GM03348 (cell line): ENCODE results near the gene KRTAP10-9.
"Not testable (repeated sequence)": the region's sequence is repeated elsewhere in the genome, so short reads cannot be mapped to it uniquely, and the experiment has no call there.

Experiments used
- DNase-seq: peaks from one replicate; pipeline ENCODE4 v3.0.0; 2012; ENCODE audit warnings: low spot score

The KRTAP10-9 gene

DNA sequence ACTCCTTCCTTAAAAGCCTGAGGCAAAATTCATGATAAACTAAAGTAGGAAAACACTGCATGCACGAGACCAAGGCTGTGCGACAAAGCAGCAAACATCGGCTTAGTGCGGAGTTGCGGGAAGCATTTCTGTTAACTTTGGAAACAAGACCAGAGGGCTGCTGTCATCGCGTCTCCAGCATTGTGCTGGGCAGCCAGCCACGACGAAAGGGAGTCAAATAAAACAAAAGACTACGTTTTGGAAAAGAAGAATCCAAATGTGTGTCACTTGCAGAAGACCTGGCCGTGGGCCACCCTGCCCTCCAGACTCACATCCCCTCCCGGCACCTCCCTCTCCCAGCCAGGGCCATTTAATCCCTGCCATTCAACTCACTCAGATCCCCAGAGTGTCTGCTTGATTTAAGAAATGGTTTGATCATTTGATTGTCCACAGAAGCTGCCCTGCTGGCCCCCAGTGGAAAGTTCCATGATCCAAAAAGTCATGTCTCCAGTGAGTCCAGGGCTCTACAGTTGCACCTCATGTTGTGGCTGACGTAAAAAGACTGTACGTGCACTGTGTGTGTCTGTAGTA lies 16.9 kb downstream of the KRTAP10-9 start:
- no peak for DNase-seq

DNA sequence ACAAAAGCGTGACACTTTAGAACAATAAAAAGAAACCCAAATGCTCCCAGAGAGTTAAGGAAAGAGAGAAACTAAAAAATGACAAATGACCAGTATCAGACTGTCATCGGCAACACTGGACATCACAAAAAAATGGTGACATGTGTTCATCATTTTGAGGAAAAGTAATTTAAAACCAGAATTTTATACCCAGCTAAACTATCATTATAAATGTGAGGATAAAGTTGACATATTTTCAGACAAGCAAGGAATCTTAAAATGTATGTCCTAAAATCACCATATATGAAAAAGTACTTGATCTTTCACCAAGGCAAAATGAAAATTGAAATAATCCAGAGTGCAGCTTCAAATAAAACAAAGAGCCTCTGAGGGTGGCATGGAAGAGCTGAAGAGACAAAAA lies 18.0 kb downstream of the KRTAP10-9 start:
- no peak for DNase-seq

DNA sequence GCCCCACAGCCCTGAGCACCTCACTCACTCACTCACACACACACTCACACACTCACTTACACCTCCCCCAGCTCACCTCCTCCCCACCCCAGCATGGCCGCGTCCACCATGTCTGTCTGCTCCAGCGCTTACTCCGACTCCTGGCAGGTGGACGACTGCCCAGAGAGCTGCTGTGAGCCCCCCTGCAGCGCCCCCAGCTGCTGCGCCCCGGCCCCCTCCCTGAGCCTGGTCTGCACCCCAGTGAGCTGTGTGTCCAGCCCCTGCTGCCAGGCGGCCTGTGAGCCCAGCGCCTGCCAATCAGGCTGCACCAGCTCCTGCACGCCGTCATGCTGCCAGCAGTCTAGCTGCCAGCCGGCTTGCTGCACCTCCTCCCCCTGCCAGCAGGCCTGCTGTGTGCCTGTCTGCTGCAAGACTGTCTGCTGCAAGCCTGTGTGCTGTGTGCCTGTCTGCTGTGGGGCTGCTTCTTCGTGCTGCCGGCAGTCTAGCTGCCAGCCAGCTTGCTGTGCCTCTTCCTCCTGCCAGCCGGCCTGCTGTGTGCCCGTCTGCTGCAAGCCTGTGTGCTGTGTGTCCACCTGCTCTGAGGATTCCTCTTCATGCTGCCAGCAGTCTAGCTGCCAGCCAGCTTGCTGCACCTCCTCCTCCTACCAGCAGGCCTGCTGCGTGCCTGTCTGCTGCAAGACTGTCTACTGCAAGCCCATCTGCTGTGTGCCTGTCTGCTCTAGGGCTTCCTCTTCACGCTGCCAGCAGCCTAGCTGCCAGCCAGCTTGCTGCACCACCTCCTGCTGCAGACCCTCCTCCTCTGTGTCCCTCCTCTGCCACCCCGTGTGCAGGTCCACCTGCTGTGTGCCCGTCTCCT lies 19.7 kb downstream of the KRTAP10-9 start, which contains the start of gene KRTAP10-11:
Gene KRTAP10-11, plus strand, starts transcription at position 49 of the 856 bp plus-strand sequence. Its CDS starts 45 bp downstream, at position 94.
- DNase-seq, result not testable (repeated sequence)

DNA sequence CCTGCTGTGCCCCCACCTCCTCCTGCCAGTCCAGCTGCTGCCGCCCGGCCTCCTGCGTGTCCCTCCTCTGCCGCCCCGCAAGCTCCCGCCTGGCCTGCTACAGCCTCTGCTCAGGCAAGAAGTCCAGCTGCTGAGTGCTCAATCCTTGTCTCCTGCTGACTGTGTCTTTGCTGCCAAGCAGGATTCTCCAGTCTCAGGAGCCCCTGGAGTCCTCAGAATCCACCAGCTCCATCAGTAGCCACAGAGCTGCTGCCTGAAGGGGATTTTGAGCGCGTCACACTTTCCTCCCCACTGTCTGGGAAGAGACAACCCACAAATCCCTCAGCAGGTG lies 20.3 kb downstream of the KRTAP10-9 start:
- DNase-seq, result no peak

DNA sequence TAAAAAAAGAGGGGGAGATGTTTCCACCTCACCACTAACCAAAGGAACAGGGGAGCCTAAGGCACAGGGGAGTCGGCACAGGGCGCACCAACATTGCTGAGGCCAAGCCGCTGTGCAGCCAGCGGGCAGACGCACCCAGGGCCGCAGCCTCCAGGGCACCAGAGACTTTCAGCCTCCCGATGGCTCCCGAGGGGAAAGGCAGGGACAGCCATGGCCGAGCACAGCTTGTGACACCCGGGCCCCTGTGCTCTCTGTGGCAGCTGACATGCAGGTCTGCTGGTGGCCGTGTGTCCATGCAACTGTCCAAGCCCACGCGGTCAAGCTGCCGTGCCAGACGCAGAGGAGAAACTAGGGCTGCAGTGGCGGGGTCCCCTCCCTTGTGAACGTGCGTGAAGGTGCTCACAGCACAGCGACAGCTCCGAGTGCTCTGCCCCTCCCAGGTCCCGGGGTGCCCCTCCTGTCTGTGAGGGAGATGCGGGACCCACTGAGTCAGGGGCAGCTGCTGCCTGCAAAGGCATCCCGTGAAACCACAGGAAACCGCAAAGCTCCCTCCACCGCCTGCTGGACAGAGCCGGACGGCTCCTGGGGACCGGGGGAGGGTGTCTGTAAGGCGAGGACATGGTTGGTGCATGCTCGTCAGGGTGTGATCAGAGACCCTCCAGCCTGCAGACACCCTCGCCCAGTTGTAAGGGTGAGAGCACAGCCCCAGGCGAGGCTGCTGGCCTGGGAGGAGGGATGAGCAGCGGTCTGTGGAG lies 21.8 kb downstream of the KRTAP10-9 start:
- DNase-seq, result no peak

DNA sequence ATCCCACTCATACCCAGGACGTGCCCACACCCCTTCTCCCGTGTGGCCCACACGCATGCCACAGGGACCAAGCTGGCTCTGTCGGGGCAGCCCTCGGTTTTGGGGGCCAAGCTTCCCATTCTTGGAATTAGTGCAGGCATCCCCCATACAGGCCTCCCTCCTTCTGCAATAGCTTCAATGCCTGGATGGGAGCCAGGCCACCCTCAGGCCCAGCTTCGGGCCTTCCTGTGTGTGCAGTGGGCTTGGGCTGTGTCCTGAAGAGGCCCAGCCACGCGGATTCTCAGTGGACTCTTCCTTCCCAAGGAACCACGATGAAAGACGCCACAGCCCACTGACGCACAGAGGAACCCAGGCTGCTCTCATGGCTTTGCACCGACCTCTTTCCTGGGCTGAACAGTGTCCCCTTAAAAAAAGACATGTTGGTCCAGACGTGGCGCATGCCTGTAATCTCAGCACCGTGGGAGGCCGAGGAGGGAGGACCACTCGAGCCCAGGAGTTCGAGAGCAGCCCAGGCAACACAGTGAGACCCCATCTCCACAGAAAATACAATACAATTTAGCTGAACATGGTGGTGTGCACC lies 22.7 kb downstream of the KRTAP10-9 start:
- DNase-seq, result no peak

DNA sequence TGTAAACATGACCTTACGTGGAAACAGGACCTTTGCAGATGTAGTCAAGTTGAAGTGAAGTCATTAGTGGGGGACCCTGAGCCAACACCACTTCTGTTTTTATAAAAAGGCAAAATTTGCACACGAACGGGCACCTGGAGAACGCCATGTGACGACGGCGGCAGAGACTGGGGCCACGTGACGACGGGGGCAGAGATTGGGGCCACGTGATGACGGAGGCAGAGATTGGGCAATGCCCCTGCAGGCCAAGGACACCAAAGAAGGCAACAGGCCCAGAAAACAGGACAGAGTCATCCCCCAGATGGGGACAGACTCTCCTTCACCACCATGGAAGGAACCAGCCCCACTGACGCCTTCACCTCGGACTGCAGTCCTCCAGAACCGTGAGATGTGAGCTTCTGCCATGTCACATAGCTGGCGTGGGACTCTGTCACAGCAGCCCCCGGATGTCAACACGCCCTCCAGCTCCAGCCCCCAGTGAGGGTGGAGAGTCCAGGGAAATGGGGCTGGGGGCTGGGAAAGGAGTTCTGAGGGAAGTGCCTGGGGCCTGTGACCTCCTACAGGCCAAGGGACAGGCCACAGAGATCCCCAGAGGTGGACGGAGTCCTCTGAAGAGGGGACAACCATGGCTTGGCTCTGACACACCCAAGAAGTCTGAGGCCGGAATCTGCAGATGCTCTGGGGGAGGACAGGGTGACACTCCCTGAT lies 23.5 kb downstream of the KRTAP10-9 start:
- DNase-seq, result no peak

DNA sequence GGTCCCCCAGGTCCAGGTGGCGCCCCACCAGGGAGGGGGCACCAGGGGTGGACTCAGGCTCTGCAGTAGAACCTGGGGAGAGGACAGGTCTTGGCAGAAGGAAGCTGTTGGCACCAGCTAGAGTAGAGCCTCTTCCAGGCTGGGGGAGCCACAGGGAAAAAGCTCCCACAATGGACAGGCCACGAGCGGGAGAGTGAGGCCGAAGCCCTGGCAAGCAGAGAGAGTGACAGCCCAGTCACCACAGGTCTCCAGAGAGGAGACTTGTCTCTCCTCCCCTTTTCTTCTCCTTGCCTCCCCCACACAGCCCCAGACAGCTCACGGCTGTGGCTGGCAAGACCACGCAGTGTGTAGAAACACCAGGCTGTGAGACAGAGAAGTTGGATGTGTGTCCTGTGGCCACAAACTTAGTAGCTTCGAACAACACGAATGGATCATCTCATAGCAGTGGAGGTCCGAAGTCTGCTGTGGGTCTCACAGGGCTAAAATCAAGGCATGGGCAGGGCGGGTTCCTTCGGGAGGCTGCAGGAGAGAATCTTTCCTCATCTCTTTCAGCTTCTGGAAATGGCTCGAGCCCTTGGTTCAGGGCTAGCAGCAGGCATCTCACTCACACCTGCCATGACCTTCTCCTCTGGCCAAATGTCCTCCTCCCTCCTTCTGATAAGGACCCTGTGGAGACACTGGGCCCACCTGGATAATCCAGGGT lies 24.2 kb downstream of the KRTAP10-9 start:
- no peak for DNase-seq

DNA sequence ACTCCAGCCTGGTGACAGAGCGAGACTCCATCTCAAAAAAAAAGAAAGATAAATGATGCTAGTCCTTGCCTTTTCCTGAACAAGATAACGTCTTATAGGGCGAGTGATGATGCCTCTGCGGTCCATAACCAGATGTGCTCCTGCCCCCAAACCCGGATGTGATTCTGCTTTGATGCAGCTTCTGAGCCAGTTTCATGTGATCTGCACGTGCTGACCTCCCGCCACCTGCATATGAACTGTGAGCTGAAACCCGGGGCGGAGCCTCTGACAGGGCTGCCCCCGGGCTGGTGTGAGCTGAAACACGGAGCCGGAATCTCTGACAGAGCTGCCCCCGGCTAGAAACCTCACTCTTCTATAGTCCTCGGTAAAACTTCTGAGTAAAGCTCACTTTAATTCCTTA lies 26.2 kb downstream of the KRTAP10-9 start:
- no peak for DNase-seq

DNA sequence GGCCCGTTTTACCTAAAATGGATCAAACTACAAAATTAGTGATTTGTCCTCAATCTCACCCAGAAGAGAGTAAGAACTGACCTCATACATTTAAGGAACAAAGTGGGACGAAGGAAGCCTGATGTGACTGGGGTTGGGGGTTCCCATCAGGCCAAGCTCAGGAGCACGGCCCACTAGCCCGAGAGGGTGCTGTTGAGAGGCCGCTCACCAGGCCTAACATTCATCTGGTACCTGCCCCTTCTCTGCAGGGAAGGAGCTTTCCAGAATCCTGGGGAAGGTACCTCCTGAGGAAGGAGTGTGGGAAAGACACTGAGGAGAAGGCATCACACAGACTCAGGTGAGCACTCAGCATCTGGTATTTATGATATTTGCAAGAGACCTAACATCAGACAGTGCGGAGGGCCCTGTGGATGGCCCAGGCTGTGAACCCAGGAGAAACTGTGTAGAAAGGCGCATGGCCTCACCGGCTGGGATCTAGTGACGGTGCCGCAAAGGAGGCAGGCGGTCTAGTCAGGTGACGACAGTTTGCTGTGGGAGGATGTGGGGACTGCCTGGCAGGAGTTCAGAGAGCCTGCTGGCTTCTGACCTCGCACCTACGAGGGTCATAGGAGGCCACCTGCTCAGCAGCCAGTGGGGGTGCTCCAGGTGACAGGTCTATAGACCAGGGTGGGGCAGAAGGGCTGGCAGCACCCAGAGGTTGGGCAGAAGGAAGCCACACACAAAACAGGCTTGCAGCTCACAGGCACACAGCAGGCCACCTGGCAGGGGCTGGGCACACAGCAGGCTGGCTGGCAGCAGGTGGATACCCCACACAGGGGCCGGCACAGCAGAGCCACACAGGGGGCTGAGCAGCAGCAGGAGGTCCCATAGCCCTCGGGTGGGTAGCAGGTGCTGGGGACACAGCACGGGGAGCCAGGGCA lies 27.0 kb downstream of the KRTAP10-9 start:
- no peak for DNase-seq

DNA sequence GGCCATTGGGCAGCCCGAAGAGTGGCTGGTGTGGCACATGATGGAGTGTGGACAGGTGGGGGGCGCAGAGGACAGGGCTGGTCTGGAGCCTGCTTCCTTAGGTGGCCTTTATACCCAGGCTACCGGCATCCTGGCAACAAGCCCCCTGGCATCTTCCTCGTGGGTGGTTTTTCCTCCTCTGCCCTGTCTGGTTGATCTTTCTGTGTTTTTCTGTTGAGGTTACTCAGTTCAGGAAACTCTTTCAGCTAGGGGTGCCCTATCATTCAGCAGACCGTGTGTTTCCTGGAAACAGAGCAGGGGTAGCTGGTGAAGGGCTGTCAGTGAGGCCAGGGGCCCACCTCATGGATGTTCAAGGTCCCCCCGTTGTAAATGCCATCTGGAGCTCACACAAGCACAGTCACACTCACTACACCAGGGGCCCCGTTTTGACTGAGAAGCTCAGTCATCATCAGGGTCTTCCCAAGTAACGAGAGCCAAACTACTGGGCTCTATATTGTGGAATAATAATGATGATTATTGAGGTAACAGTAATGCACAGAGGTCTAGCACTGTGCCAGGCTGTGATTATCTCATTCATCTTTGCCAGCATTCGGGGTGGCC lies 27.8 kb downstream of the KRTAP10-9 start, which contains the start of gene KRTAP12-4:
Gene KRTAP12-4, minus strand, starts transcription at position 84 of the 600 bp plus-strand sequence. Its CDS starts 45 bp downstream, at position 39.
- no peak for DNase-seq

DNA sequence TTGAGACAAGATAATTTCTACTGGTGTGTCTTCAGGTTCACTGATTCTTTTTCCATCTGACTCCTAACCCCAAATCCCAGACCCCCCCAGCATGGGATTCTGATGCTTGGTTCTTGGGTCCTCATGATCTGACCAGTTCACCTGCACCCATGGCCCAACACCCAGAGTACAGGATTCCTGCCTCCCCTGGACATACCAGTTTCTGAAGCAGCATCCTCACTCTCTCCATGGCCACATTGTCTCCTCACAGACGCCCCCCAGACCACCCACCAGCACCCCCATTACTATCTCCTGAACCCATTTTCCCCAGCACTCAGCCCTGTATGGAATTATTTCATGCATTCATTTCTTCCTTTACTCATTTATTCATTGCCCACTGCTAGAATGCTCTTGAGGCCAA lies 30.0 kb downstream of the KRTAP10-9 start:
- DNase-seq, result no peak

DNA sequence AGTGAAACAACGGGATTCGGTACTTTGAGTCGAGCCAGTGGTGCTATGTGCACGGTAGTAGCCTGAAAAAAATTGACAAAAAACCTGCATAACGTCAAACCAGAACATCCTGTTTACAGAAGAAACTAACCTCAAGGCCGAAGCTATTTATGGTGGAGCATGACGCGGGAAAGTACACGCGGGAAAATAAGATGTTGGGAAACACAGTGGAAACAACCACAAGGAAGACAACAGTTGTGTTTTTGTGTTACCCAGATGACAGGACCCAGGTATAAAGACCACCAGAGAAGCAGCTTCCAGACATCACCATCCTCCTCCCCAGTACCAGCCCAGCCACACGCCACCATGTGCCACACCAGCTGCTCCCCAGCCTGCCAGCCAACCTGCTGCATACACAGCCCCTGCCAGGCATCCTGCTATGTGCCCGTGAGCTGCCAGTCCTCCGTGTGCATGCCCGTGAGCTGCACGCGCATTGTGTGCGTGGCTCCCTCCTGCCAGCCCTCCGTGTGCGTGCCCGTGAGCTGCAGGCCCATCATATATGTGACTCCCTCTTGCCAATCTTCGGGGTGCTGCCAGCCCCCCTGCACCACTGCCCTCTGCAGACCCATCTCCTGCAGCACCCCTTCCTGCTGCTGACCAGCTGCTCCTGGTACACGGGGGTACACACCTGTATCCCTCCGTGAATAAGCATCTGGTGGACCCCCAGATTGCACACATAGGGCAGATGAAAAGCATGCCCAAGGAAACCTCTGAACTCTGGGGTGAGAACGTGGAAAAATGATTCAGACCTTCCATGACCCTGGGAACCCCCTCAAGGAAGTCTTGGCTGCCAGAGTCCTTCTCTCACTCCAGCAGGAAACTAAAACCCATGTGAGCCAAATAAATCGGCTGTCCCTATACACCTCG lies 31.0 kb downstream of the KRTAP10-9 start, which contains the start of gene KRTAP12-3:
Gene KRTAP12-3, plus strand, starts transcription at position 298 of the 906 bp plus-strand sequence. Its CDS starts 48 bp downstream, at position 346.
- DNase-seq, result no peak

DNA sequence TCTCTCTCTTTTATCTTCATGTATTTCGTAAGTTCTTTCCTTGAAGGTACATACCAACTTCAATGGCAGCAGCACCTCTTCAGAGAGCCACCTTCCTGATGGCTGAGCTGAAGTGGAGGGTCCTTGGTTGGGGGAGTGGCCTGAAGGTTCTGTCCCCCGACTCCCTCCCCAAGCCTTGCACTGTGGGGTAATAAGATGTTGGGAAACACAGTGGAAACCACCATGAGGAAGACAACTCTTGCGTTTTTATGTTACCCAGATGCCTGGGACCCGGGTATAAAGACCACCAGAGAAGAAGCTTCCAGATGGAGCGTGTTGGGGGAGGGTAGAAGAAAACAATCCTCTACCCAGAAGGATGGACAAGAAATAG lies 31.6 kb downstream of the KRTAP10-9 start:
- DNase-seq, result no peak

DNA sequence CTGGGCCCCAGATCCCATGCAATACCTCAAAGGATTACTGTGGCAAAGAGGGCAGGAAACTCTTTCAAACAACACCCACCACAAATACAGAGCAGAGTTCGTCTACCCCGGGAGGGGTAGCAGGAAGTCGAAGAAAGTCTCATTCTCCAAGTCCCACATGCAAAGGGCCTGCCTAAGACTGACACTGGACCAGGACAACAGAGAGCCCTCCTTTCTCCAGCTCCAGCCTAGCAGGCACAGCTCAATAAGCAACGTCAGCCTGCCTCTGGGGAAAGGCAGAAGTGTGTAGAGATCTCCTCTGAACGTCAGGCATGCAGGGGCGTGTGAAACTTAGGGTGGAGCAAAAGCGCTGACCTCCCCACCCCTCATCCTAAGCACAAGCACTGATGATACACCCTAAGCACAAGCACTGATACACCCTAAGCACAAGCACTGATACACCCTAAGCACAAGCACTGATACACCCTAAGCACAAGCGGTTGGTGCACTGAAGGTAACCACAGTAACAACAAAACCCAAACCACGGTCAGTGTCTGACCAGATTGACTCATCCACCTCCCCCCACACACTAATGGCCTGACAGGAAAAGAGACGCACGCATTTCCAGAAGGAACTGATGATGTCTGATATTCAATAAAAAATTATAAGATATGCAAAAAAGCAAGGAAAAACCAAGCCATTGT lies 32.2 kb downstream of the KRTAP10-9 start:
- DNase-seq, result no peak

DNA sequence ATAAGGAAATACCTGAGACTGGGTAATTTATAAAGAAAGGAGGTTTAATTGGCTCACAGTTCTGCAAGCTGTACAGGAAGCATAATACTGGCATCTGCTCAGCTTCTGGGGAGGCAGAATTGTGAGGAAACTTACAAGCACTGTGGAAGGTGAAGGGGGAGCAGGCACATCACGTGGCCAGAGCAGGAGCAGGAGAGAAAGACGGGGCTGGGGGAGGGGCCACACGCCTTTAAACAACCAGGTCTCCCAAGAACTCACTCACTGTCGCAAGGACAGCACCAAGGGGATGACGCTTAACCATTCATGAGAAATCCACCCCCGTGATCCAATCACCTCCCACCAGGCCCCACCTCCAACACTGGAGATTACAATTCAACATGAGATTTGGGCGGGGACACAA lies 34.7 kb downstream of the KRTAP10-9 start:
- not testable (repeated sequence) for DNase-seq

DNA sequence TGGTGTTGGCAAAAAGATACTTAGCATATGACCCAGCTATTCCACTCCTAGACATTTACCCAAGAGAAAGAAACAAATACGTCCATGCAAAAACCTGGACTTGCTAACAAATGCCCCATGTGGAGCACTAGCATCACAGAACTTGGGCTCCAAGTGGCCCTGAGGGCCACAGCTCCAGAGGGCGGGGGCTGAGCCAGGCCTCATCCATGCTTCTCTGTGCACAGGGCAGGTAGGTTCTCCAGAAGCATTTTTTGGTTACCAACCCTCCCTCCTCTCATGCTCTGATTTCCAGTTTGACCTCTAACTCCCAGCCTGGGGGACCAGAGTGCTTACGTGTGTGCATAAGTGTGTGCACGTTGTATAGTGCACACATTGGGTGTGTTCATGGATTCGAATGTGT lies 37.8 kb downstream of the KRTAP10-9 start:
- no peak for DNase-seq
